Measurements from ENCODE around the gene PTCSC3. TPM values are rescaled to one million over a fixed set of nuclear protein-coding genes. Genes with fewer than 3 reads are reported as not detected.
A peak's percentile ranks its signal among the peaks of the same experiment; 100 is the strongest.

PTCSC3 gene
- total and polyA plus RNA-seq, 2 of the 13 experiments (the other 11 are each of a cell fraction or from before 2014, with no cell fraction given), result not detected

DNA sequence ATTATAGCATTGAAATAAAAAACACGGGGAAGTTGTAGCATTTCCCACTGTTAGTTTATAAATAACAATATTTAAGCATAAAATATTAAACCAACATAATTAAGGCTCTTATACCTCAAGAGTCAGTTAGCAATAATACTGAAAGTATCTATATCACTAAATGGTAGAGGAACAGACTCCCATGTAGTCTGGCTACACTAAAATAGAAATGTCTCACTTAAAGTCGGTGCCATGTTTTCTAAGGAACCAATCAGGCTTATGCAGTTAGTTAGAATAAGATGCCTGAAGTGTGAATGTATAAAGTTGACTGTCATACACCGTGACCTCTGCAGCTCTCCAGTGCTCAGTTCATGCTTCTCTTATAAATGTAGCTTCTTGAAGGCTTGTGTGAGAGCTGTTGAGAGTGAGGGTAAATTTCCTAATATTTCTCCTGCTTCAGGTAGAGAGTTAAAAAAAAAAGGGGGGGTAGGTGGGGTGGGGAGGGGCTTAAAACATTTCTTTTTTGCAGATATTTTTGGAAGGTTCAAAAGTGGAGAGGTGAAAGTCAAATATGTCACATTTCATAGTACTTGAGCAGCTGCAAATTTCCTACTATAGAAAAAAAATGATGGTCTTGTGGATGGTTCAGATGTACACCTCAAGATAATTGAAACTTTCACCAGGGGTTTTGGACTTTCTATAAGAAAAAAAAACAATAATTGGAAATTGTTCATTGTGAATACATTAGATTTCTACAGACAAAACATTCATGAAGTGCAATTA, 64.5 kb downstream of the PTCSC3 start:
- WGBS (ENCODE audit: low lambda C conversion rate), result 0% methylated on average over 3 of the region's 3 CpGs
- Histone ChIP-seq H2AFZ (ENCODE audit: low read length) (no peak overlapping the region), H3K9ac (ENCODE audit: insufficient read depth, low read depth, low read length) (no peak overlapping the region), H3K27me3 (ENCODE audit: control insufficient read depth in 1 of 2, insufficient read depth in 2 of 2, low read length in 2 of 2) (peaks cover 0 to 8% of the 10 kb centered on the region in 2 experiments; a peak in 1 of 5 replicates), H3K27ac (ENCODE audit: extremely low read length, insufficient read depth, low read length) (no peak overlapping the region), H3K4me2 (ENCODE audit: low read depth, low read length) (no peak overlapping the region), H3K4me1 (ENCODE audit: insufficient read depth, low read length) (no peaks in the 10 kb centered on the region), H3K36me3 (replicated peaks in 1 of 2; ENCODE audit: control insufficient read depth in 1 of 2, insufficient read depth in 2 of 2, low read length in 2 of 2) (no peaks in the 10 kb centered on the region), H3K79me2 (ENCODE audit: insufficient read depth, low read length) (no peaks in the 10 kb centered on the region), H3K4me3 (replicated peaks in 1 of 3; ENCODE audit: insufficient read depth in 1 of 3, low read depth in 2 of 3, low read length in 3 of 3) (no peak overlapping the region), H3K9me3 (ENCODE audit: low read length) (no peaks in the 10 kb centered on the region), H4K20me1 (ENCODE audit: insufficient read depth, low read length) (no peaks in the 10 kb centered on the region)
- TF ChIP-seq ZNF33A (CRISPR knock-in tag; IDR thresholded peaks at IDR 0.05; ENCODE audit: borderline replicate concordance) (no peak), HNRNPK (IDR thresholded peaks at IDR 0.05; ENCODE audit: low read depth, low read length, poor library complexity, severe bottlenecking) (peak; percentile 95)
- TF ChIP-seq, protein P1, sequence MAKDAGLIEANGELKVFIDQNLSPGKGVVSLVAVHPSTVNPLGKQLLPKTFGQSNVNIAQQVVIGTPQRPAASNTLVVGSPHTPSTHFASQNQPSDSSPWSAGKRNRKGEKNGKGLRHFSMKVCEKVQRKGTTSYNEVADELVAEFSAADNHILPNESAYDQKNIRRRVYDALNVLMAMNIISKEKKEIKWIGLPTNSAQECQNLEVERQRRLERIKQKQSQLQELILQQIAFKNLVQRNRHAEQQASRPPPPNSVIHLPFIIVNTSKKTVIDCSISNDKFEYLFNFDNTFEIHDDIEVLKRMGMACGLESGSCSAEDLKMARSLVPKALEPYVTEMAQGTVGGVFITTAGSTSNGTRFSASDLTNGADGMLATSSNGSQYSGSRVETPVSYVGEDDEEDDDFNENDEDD (CRISPR knock-in tag; IDR thresholded peaks at IDR 0.05; ENCODE audit: borderline replicate concordance), result no peak
- intact Hi-C loops (cut with micrococcal nuclease; ENCODE audit: unreplicated experiment) (no loop called here), in situ Hi-C loops (cut with HindIII; ENCODE audit: extremely low pct_ligation_motif_present, low pct_unique_long_range_greater_than_20kb) (no loop called here)
- ChIA-PET CTCF (ENCODE audit: low intra/inter-chr PET ratio, low total read pairs) (no interaction called here), POLR2A (no interaction called here)
- ATAC-seq (no peak), DNase-seq (ENCODE audit: low spot score) (no peak), FAIRE-seq (no peak)
- no TSS peak for BruUV-seq (replicated peaks)

DNA sequence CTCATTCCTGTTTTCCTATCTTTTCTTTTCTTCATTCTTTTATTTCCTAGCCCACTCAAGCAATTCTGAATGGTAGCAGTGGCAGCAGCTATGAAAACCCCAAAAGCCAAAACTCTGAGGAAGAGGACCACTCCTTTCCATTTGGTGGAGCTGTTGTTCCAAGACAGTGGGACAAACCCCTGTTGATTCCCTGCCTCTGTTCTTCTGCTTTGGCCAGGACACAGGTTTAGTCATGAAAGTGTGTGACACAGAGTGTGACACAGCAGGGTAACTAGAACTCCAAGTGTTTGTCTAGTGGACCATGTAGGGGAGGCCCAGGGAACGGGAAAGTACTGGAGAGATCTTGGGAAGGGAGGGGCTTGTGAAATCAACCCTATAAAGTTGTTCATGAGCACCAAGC, 71.1 kb downstream of the PTCSC3 start:
- Histone ChIP-seq H3K27ac (ENCODE audit: extremely low read length, insufficient read depth, low read length) (no peak overlapping the region), H3K9ac (ENCODE audit: insufficient read depth, low read depth, low read length) (no peak overlapping the region), H3K4me2 (ENCODE audit: low read depth, low read length) (no peak overlapping the region), H3K79me2 (ENCODE audit: insufficient read depth, low read length) (no peaks in the 10 kb centered on the region), H4K20me1 (ENCODE audit: insufficient read depth, low read length) (no peaks in the 10 kb centered on the region), H2AFZ (ENCODE audit: low read length) (no peak overlapping the region), H3K9me3 (ENCODE audit: low read length) (no peaks in the 10 kb centered on the region), H3K4me3 (replicated peaks in 1 of 3; ENCODE audit: insufficient read depth in 1 of 3, low read depth in 2 of 3, low read length in 3 of 3) (no peak overlapping the region), H3K27me3 (ENCODE audit: control insufficient read depth in 1 of 2, insufficient read depth in 2 of 2, low read length in 2 of 2) (no peaks in the 10 kb centered on the region), H3K4me1 (ENCODE audit: insufficient read depth, low read length) (no peaks in the 10 kb centered on the region), H3K36me3 (replicated peaks in 1 of 2; ENCODE audit: control insufficient read depth in 1 of 2, insufficient read depth in 2 of 2, low read length in 2 of 2) (no peaks in the 10 kb centered on the region)
- DNase-seq (ENCODE audit: low spot score) (peak; percentile 21), ATAC-seq (peak; percentile 56), FAIRE-seq (no peak)
- in situ Hi-C loops (cut with HindIII; ENCODE audit: extremely low pct_ligation_motif_present, low pct_unique_long_range_greater_than_20kb), result no loop called here
- CTCF ChIA-PET (ENCODE audit: low intra/inter-chr PET ratio, low total read pairs), result interaction anchor here (1.5 kb wide), 1 partner anchor 35 kb away, joined by 3 read pairs; no protein-coding TSS in a partner anchor
- WGBS (ENCODE audit: low lambda C conversion rate), result 0% methylated on average over 1 of the region's 1 CpG
- POLR2A ChIA-PET, result no interaction called here
- no TSS peak for BruUV-seq (replicated peaks)
- intact Hi-C loops (cut with micrococcal nuclease; ENCODE audit: unreplicated experiment), result loop anchor here (10.0 kb wide), 1 partner anchor 419 kb away; the partner anchor contains the start of gene NKX2-1
- TF ChIP-seq, protein P2, sequence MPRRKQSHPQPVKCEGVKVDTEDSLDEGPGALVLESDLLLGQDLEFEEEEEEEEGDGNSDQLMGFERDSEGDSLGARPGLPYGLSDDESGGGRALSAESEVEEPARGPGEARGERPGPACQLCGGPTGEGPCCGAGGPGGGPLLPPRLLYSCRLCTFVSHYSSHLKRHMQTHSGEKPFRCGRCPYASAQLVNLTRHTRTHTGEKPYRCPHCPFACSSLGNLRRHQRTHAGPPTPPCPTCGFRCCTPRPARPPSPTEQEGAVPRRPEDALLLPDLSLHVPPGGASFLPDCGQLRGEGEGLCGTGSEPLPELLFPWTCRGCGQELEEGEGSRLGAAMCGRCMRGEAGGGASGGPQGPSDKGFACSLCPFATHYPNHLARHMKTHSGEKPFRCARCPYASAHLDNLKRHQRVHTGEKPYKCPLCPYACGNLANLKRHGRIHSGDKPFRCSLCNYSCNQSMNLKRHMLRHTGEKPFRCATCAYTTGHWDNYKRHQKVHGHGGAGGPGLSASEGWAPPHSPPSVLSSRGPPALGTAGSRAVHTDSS (CRISPR knock-in tag; conservative IDR thresholded peaks at IDR 0.05), result no peak
- TF ChIP-seq CTCF (CRISPR knock-in tag; IDR thresholded peaks at IDR 0.05), result peak; percentile 57
- peak; percentile 62 for TF ChIP-seq STAG1 (CRISPR knock-in tag; IDR thresholded peaks at IDR 0.05)
- TF ChIP-seq AGO2 (optimal IDR thresholded peaks at IDR 0.05; ENCODE audit: low read depth, low read length), result no peak
- TF ChIP-seq SMC3 (IDR thresholded peaks at IDR 0.05; ENCODE audit: low read length), result peak; percentile 14; the same call in 1 of the 2 replicates
- TF ChIP-seq ADNP (CRISPR knock-in tag; IDR thresholded peaks at IDR 0.05), result no peak
- 0 out of 2 replicates have a peak, but pooled peaks have one; percentile 26 for TF ChIP-seq ZNF772 (CRISPR knock-in tag; IDR thresholded peaks at IDR 0.05)
- no peak for TF ChIP-seq CERS6 (CRISPR knock-in tag; IDR thresholded peaks at IDR 0.05)

All from HepG2 (cell line).